ENCODE results near the gene GPR132.

The GPR132 gene

DNA sequence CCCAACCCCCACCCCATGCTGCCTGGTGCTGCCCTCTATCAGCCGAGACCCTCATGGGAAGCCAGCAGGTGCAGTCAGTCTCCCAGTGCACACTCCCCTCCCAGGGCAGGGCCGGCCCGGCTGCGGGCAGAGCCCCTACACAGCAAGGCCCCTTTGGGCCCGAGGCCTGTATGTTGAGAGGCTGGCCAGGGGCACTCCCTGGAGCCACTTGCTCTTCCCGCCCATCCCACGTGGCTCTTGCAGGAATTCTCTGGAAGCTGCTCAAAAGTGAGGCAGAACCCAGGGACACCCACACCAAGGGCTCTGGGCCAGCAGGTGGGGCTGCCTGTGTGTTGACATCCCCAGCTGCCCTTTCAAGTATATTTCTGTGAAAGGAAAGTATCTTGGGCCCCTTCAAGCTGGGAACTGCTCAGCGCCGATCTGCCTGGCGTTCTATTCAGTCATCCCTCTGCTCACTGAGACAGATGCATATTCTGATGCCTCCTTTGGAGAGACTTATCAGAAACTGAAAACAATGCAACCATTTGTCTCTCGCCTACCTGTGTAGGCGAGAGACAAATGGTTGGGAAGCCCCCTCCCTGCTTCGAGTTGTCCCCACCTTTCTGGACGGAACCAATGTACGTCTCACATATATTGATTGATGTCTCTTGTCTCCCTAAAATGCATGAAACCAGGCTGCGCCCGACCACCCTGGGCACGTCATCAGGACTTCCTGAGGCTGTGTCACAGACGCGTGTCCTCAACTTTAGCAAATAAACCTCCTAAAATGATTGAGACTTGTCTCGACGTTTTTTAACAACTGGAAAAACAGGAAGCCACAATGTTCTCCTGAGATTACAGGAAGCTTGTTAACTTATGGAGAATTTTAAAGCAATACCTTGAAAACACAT, 6.0 kb downstream of the GPR132 start:
- no peaks in the 10 kb centered on the region for H3K36me3 ChIP-seq (ENCODE audit: insufficient read depth, low read length)
- H3K4me3 ChIP-seq (ENCODE audit: low read depth, low read length): no peak overlapping the region
- H3K27me3 ChIP-seq (ENCODE audit: insufficient read depth, low read length): no peaks in the 10 kb centered on the region; the same call in 1 of the 2 replicates
- no peaks in the 10 kb centered on the region for H3K4me1 ChIP-seq (ENCODE audit: control insufficient read depth, insufficient read depth, low read length, unreplicated experiment)
- H3K27ac ChIP-seq (ENCODE audit: low read depth, low read length): no peak overlapping the region
- H2AFZ ChIP-seq (ENCODE audit: low read length, unreplicated experiment): no peak overlapping the region
- H3K79me2 ChIP-seq (ENCODE audit: control insufficient read depth, insufficient read depth, low read length, unreplicated experiment): no peaks in the 10 kb centered on the region

- Histone ChIP-seq H3K79me2 (ENCODE audit: control insufficient read depth, insufficient read depth, low read length, unreplicated experiment) (no peaks in the 10 kb centered on the region), H2AFZ (ENCODE audit: low read length, unreplicated experiment) (no peak overlapping the region), H3K27me3 (ENCODE audit: insufficient read depth, low read length) (no peaks in the 10 kb centered on the region; the same call in 1 of the 2 replicates), H3K27ac (ENCODE audit: low read depth, low read length) (no peak overlapping the region), H3K4me1 (ENCODE audit: control insufficient read depth, insufficient read depth, low read length, unreplicated experiment) (no peaks in the 10 kb centered on the region), H3K4me3 (ENCODE audit: low read depth, low read length) (no peak overlapping the region), H3K36me3 (ENCODE audit: insufficient read depth, low read length) (no peaks in the 10 kb centered on the region)
These were observed 6.7 kb downstream of the GPR132 start for GRCh38 chr14:105058521-105059034.

- Histone ChIP-seq H3K27ac (ENCODE audit: low read depth, low read length) (no peak overlapping the region), H3K79me2 (ENCODE audit: control insufficient read depth, insufficient read depth, low read length, unreplicated experiment) (no peaks in the 10 kb centered on the region), H3K4me1 (ENCODE audit: control insufficient read depth, insufficient read depth, low read length, unreplicated experiment) (no peaks in the 10 kb centered on the region), H3K4me3 (ENCODE audit: low read depth, low read length) (no peak overlapping the region), H3K36me3 (ENCODE audit: insufficient read depth, low read length) (no peaks in the 10 kb centered on the region), H2AFZ (ENCODE audit: low read length, unreplicated experiment) (no peak overlapping the region), H3K27me3 (ENCODE audit: insufficient read depth, low read length) (no peaks in the 10 kb centered on the region; the same call in 1 of the 2 replicates)
These were observed 8.9 kb downstream of the GPR132 start for GRCh38 chr14:105056303-105056831.

DNA sequence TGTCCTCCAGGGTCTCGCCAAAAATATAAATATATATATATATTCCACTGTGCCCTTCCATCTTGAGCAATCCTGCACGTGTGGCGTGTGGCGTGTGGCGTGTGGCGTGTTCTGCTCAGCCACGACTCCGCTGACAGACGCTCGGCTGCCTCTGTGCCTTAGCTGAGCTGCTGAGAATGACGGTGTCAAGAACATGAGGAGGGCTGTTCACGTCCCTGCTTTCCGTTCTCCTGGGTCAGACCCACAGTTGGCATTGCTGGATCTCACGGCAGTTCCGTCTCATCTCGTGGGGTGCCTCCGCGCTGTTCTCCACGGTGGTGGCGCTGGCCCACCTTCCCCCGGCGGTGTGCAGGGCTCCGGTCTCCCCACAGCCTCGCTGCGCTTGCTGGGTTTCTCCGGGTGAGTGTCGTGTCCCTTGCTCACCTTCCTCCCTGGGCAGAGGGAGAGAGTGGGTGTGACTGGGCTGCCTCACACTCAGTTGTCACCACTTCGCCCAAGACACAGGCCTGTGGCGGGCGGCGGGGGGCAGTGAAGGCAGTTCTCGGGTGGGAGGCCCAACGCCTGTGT, 9.4 kb downstream of the GPR132 start:
- Histone ChIP-seq H3K4me1 (ENCODE audit: control insufficient read depth, insufficient read depth, low read length, unreplicated experiment) (no peaks in the 10 kb centered on the region), H3K36me3 (ENCODE audit: insufficient read depth, low read length) (no peaks in the 10 kb centered on the region), H3K79me2 (ENCODE audit: control insufficient read depth, insufficient read depth, low read length, unreplicated experiment) (no peaks in the 10 kb centered on the region), H3K27me3 (ENCODE audit: insufficient read depth, low read length) (no peaks in the 10 kb centered on the region; the same call in 1 of the 2 replicates), H3K4me3 (ENCODE audit: low read depth, low read length) (no peak overlapping the region), H2AFZ (ENCODE audit: low read length, unreplicated experiment) (no peak overlapping the region), H3K27ac (ENCODE audit: low read depth, low read length) (no peak overlapping the region)

DNA sequence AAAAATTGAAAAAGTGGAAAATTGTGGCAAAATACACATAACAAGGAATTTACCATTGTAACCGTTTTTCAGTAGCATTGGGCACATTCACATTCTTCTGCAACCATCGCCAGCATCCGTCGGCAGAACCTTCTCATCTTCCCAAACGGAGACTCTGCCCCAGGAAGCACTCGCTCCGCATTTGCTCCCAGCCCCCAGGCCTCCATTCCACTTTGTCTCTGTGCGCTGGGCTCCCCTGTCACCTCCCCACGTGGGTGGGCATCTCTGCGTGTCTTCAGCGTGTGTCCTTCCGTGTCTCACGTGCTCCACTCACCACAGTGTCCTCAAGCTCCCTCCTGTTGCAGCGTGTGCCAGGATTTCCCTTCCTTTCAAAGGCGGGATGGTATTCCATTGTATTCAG, 9.9 kb downstream of the GPR132 start:
- Histone ChIP-seq H2AFZ (ENCODE audit: low read length, unreplicated experiment) (no peak overlapping the region), H3K4me1 (ENCODE audit: control insufficient read depth, insufficient read depth, low read length, unreplicated experiment) (no peaks in the 10 kb centered on the region), H3K27ac (ENCODE audit: low read depth, low read length) (no peak overlapping the region), H3K36me3 (ENCODE audit: insufficient read depth, low read length) (no peaks in the 10 kb centered on the region), H3K79me2 (ENCODE audit: control insufficient read depth, insufficient read depth, low read length, unreplicated experiment) (no peaks in the 10 kb centered on the region), H3K4me3 (ENCODE audit: low read depth, low read length) (no peak overlapping the region), H3K27me3 (ENCODE audit: insufficient read depth, low read length) (no peaks in the 10 kb centered on the region; the same call in 1 of the 2 replicates)

DNA sequence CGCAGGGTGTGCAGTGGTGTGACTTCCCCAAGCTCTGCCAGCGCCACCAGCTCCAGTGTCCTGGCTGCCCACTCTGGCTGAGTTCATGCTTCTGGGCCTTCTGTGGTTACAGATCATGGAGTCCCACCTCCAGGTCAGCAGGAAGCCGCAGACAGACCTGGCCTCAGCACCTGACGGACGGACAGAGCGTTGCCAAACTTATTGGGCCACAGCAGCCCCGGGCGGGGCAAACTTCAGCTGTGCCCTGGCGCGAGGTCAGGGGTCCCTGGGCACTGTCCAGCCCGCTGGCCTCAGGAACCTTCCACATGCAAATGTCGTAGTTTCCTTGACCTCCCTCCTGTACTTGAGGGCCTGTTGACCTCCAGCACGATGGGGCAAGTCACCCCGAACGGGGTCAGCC, 11.2 kb downstream of the GPR132 start:
- H3K36me3 ChIP-seq (ENCODE audit: insufficient read depth, low read length): no peaks in the 10 kb centered on the region
- no peak overlapping the region for H3K27ac ChIP-seq (ENCODE audit: low read depth, low read length)
- no peak overlapping the region for H3K4me3 ChIP-seq (ENCODE audit: low read depth, low read length)
- H3K4me1 ChIP-seq (ENCODE audit: control insufficient read depth, insufficient read depth, low read length, unreplicated experiment): no peaks in the 10 kb centered on the region
- H3K79me2 ChIP-seq (ENCODE audit: control insufficient read depth, insufficient read depth, low read length, unreplicated experiment): no peaks in the 10 kb centered on the region
- H2AFZ ChIP-seq (ENCODE audit: low read length, unreplicated experiment): no peak overlapping the region
- H3K27me3 ChIP-seq (ENCODE audit: insufficient read depth, low read length): no peaks in the 10 kb centered on the region; the same call in 1 of the 2 replicates

- Histone ChIP-seq H3K4me3 (ENCODE audit: low read depth, low read length) (no peak overlapping the region), H3K4me1 (ENCODE audit: control insufficient read depth, insufficient read depth, low read length, unreplicated experiment) (no peaks in the 10 kb centered on the region), H3K36me3 (ENCODE audit: insufficient read depth, low read length) (no peaks in the 10 kb centered on the region), H2AFZ (ENCODE audit: low read length, unreplicated experiment) (no peak overlapping the region), H3K79me2 (ENCODE audit: control insufficient read depth, insufficient read depth, low read length, unreplicated experiment) (no peaks in the 10 kb centered on the region), H3K27me3 (ENCODE audit: insufficient read depth, low read length) (no peaks in the 10 kb centered on the region; the same call in 1 of the 2 replicates), H3K27ac (ENCODE audit: low read depth, low read length) (no peak overlapping the region)
These were observed 11.8 kb downstream of the GPR132 start for GRCh38 chr14:105053421-105053820.

- H3K27me3 ChIP-seq (ENCODE audit: insufficient read depth, low read length): no peaks in the 10 kb centered on the region; the same call in 1 of the 2 replicates
These were observed 13.1 kb downstream of the GPR132 start for GRCh38 chr14:105052110-105052458.

GRCh38 chr14:105051182-105052109, 13.8 kb downstream of the GPR132 start:
- no peaks in the 10 kb centered on the region for H3K79me2 ChIP-seq (ENCODE audit: control insufficient read depth, insufficient read depth, low read length, unreplicated experiment)
- H3K4me1 ChIP-seq (ENCODE audit: control insufficient read depth, insufficient read depth, low read length, unreplicated experiment): no peaks in the 10 kb centered on the region
- H2AFZ ChIP-seq (ENCODE audit: low read length, unreplicated experiment): no peak overlapping the region

More at GRCh38 chr14:105052110-105052458, 13.1 kb downstream of the GPR132 start:
- no peak overlapping the region for H2AFZ ChIP-seq (ENCODE audit: low read length, unreplicated experiment)
- H3K27ac ChIP-seq (ENCODE audit: low read depth, low read length): no peak overlapping the region
- H3K4me1 ChIP-seq (ENCODE audit: control insufficient read depth, insufficient read depth, low read length, unreplicated experiment): no peaks in the 10 kb centered on the region
- H3K36me3 ChIP-seq (ENCODE audit: insufficient read depth, low read length): no peaks in the 10 kb centered on the region
- H3K4me3 ChIP-seq (ENCODE audit: low read depth, low read length): no peak overlapping the region
- no peaks in the 10 kb centered on the region for H3K79me2 ChIP-seq (ENCODE audit: control insufficient read depth, insufficient read depth, low read length, unreplicated experiment)

DNA sequence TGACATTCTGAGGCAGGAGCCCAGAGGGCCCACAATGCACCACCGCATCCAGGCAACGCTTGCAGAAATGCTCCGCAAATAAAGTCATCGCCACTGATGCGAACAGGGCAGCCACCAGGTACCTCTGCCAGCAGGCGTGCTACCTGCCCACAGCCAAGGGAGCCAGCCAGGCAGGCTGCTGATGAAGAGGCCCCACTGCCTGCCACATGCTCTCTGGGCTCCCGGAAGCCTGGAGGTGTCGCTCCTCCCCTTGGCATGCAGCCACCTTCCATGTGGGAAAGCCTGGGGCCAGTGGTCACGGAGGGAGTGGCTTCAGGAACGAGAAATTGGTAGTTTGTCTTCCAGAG, 14.7 kb downstream of the GPR132 start:
- no peaks in the 10 kb centered on the region for H3K79me2 ChIP-seq (ENCODE audit: control insufficient read depth, insufficient read depth, low read length, unreplicated experiment)
- no peak overlapping the region for H3K27ac ChIP-seq (ENCODE audit: low read depth, low read length)
- no peaks in the 10 kb centered on the region for H3K36me3 ChIP-seq (ENCODE audit: insufficient read depth, low read length)
- no peaks in the 10 kb centered on the region for H3K27me3 ChIP-seq (ENCODE audit: insufficient read depth, low read length)
- H3K4me1 ChIP-seq (ENCODE audit: control insufficient read depth, insufficient read depth, low read length, unreplicated experiment): no peaks in the 10 kb centered on the region
- H2AFZ ChIP-seq (ENCODE audit: low read length, unreplicated experiment): no peak overlapping the region
- no peak overlapping the region for H3K4me3 ChIP-seq (ENCODE audit: low read depth, low read length)

More at GRCh38 chr14:105051182-105052109, 13.8 kb downstream of the GPR132 start:
- H3K27me3 ChIP-seq (ENCODE audit: insufficient read depth, low read length): no peaks in the 10 kb centered on the region
- no peak overlapping the region for H3K27ac ChIP-seq (ENCODE audit: low read depth, low read length)
- H3K4me3 ChIP-seq (ENCODE audit: low read depth, low read length): no peak overlapping the region
- no peaks in the 10 kb centered on the region for H3K36me3 ChIP-seq (ENCODE audit: insufficient read depth, low read length)

All from ACC112 (cell line).